Retinal pigment epithelial cell (primary cell): Measurements from ENCODE around the gene DNER.
A peak's percentile ranks its signal among the peaks of the same experiment; 100 is the strongest.
"Not testable (repeated sequence)": the region's sequence is repeated elsewhere in the genome, so short reads cannot be mapped to it uniquely, and the experiment has no call there.

Source experiments
- DNase-seq: peaks from one replicate; pipeline ENCODE4 v3.0.0-alpha.2; 2010; ENCODE audit warnings: low read depth
- H3K4me3 ChIP-seq: 2 replicates; pipeline ENCODE4 v1.5.1; 2011; ENCODE audit warnings: mild to moderate bottlenecking, low read length, control low read depth, moderate library complexity
- CTCF ChIP-seq: conservative IDR thresholded peaks from 2 replicates; pipeline ENCODE4 v1.5.1; 2011; ENCODE audit warnings: low read depth, low read length, control low read depth, inconsistent platforms

Gene DNER

GRCh38 chr2:229726643-229727042 lies 12.3 kb upstream of the DNER start:
- no peak for DNase-seq
- TF ChIP-seq CTCF = no peak
- H3K4me3 ChIP-seq = no peak overlapping the region

- no peak for TF ChIP-seq CTCF
- no peak overlapping the region for H3K4me3 ChIP-seq
- DNase-seq = peak; percentile 91
Observed at GRCh38 chr2:229725716-229726574, 11.6 kb upstream of the DNER start.

- DNase-seq = not testable (repeated sequence)
Observed at GRCh38 chr2:229723192-229723591, 8.8 kb upstream of the DNER start.

GRCh38 chr2:229719926-229720647 lies 5.7 kb upstream of the DNER start:
- no peak for TF ChIP-seq CTCF
- H3K4me3 ChIP-seq = no peak overlapping the region
- no peak for DNase-seq

More at GRCh38 chr2:229723192-229723591, 8.8 kb upstream of the DNER start:
- H3K4me3 ChIP-seq = not testable (repeated sequence)

- DNase-seq = no peak
- TF ChIP-seq CTCF = no peak
- H3K4me3 ChIP-seq = no peak overlapping the region
Observed at GRCh38 chr2:229718057-229718456, 3.7 kb upstream of the DNER start.

- H3K4me3 ChIP-seq = no peak overlapping the region
- peak; percentile 66 for TF ChIP-seq CTCF
- no peak for DNase-seq
Observed at GRCh38 chr2:229715895-229716507, 1.6 kb upstream of the DNER start.

GRCh38 chr2:229714736-229715541 lies 584 bp upstream of the DNER start:
- peak overlapping the region; percentile 48 for H3K4me3 ChIP-seq
- no peak for DNase-seq
- no peak for TF ChIP-seq CTCF
